GM18498 (cell line): ENCODE measurements around the gene ST3GAL3.

ENCODE experiments used
- ATAC-seq: cut with Tn5 transposase; IDR thresholded peaks from one replicate; pipeline ENCODE4 v1.9.1; 2021; ENCODE audit warnings: mild to moderate bottlenecking, moderate library complexity; ENCODE audit not compliant: unreplicated experiment

ST3GAL3 gene

DNA sequence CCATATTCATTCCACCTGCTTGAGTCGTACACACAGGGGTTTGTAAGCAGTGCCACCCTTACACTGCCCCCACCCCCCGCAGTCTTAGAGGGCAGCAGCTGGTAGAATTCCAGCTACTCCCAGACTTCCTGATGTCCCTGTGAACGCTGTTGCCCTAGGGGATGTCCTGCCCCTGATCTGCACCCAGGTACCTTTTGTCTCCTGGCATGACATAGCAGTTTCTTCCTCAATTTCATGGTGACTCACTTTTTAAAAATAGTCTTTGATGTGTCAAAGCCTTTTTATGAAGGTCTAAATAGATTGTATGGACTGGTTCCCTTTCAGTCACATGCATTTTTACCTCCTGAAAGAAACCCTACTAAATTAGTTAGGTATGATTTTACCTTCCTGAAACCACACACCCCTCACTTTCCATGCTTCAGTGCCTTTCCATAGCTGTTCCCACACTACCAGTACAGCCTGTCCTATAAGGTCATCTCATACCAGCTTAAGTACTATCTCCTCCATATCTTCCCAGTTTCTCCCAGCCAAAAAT is 76.4 kb downstream of the ST3GAL3 start:
- no peak for ATAC-seq

DNA sequence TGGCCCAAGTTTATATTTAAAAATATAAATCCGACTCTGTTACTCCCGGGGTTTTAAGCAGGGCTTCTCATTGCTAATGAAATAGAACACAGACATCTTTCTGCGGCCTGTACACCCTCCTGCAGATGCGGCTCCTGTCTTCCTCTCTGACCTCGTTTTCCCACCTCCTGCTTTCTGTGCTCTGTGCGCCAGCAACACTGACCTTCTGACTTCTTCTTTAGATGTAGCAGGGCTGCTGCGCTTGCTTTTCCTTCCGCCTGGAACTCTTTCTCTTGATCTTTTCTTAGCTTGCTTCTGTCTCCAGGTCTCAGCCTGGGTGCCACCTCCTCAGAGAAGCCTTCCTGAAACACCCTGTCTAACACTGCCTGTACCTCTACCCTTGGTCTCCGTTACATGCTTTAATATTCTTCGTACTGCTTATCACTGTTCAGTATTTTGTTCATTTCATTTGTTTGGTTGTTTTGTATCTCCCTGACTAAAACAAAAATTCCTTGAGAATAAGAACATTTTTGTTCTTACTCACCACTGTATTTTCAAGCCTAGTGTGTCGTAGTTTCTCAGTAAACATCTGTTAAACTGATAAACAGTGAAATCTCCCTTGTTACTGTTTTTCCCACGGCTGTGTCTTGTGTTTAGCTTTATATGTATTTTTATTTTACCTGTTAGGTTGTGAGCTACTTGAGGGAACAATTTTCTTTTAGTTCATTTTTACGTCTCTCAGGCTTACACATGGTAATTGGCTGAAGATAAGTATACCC is 79.0 kb downstream of the ST3GAL3 start:
- no peak for ATAC-seq

DNA sequence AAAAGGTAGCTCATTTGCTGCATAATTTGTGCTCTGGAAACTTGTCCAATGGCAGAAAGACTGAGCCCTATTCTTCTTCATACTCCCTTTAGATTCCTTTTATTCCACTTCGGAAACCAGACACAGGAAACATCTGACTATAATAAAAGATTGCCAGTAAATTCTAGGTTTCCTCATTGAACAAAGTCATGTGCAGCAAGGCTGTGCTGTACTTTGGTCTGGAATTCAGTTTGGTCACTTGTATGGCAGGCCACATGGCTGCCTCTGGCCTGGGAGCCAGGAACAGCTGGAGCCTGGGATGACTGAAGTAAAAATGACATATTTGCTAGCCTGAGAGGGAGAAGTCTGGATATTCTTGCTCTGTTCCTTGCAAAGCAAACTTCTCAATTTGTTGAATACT is 79.6 kb downstream of the ST3GAL3 start:
- ATAC-seq = no peak

DNA sequence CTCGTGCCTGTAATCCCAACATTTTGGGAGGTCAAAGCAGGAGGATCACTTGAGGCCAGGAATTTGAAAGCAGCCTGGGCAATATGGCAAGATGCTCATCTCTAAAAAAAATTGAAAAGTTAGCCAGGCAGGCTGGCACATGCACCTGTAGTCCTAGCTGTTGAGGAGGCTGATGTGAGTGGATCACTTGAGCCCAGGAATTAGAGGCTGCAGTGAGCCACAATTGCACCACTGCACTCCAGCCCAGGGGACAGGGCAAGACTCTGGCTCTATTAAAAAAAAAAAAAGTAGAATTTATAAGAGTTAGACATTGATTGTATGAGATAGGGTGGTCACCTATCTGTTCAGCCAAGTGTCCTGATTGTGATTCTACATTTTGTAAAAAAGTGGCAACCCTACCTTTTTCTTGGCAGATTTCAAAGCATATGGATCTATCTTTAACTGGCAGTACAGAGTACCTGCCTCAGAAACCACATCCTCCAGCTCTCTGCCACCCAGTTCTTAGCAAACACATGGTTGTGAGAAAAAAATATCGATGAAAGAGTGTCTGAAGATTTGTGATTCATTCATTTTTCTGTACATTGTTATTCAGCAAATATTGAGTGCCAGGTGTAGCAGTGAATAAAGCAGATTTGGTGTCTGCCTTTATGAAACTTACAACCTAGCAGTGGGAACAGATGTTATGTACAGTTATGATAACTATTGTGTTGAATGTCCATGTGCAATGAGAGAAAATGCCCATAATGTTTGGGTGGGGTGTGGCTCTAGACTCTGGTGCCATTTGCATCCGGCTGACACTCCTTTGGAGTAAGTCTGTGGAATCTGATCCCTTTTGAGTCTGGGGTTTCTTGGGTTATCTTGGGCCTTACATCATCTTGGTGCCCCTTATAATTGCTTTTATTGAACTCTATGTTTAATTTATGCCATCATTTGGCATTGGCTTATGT is 82.5 kb downstream of the ST3GAL3 start:
- ATAC-seq = no peak

DNA sequence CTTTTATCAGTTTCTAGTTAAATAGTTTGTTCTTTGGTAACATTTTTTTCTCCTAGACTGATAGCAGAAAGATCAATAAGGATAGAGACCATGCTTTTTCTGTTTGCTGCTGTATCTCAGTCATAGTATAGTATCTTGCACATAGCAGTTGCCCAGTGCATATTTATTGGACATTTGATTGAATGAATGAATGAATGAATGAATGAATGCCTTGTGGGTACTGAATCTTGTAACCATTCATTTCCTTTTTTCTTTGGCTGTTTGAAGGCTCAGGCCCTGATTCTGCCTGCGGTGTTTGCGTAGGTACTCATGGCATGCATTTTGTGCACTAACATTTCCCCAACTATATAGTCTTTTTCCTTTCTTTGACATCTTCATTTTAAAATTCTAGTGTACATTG is 83.9 kb downstream of the ST3GAL3 start:
- ATAC-seq = no peak

DNA sequence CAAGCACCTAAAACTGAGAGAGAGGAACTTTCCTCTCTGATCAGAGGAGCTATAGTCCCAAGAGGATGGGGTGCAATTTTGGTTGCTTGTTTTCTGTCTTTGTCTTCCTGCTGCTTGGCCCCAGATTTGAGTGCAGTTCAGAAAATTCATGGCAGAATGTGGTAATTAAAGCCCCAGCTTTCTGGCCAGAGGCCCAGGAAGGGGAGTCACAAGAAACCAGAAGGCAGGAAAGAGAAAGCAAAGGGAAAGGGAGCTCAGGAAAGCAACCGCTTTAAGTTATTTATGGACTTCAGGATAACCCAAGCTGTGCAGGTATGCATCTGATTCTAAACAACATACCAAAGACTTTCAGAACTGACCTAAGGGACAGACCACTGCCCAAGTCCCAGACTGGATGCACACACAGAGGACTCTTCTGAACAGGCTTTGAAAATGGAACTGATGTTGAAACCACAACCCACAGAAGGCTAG is 88.8 kb downstream of the ST3GAL3 start:
- ATAC-seq = no peak

DNA sequence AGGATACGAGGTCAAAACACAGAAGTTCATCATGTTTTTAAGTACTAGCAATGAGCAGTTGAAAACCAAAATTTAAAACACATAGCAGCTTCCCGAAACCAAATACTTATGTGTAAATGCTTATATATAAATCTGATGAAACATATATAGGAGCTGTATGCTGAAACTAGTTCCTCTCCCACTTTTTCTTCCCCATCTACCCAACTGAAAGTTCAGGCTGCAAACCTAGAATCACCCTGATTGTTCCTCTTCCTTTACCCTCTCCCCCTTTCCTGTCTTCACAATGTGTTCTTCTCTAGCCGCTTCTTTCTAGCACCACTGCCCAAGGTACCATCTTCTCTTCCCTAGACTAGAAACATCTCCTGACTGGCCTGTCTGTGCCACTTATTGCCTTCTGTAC is 90.6 kb downstream of the ST3GAL3 start:
- no peak for ATAC-seq

DNA sequence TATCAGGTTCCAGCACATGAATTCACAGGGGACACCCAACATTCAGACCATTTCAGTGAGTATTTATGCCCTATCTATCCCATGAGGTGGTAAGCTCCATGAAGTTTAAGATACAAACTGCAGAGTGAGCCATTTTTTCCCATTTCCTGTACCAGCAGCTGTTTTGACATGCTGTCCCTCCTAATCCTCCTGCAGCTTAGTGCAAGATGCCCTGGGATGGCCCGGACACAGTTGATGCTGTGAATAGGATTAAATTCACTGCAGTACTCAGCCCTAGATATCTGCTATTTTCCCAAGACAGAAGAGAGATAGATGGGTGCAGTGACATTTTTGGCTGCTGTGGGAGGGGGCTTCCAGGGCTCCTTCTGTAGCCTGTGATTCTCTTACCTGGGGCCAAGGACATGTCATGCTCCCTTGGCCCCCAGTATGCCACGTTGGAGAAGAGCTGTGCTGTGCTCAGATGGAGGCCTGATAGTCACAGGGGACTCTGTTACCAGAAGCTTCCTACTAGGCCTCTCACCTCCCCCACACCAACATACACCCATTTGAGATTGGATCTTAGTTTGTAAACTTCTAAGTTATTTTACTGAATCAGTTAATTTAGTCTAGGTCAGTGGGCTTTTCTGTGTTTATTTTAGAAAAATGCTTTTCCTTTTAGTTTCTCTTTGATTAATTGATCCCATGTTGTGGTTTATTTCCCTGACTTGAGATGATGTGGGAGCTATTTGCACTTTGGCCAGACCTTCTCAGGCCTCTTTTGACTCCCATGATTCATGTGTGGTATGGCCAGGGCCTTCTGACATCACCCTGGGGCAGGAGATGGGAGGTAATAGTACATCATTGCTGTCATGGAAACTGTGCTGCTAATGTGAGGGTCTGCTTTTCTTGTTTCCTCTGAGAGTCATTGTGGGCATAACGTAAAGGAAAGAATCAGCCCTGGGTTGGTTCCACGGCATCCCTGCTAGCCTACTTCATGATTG is 92.6 kb downstream of the ST3GAL3 start:
- ATAC-seq = no peak

DNA sequence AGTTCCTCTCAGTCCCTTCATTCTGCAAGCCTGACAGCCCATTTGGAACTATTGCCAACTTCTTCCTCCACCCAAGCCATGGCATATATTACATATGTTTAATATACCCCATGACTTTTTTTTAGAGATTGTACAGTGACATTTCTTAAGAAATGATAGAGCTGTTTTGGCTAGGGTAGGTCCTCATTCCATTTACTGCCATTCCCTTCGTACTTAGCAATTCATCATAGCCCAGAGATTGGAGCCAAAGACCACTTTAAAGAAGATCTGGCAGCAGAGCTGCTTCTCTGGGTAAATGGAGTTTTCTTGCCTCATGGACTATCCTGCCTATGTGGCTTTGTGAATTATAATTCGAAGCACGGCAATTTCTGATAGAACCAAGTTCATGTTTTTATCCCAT is 93.4 kb downstream of the ST3GAL3 start:
- ATAC-seq = no peak

DNA sequence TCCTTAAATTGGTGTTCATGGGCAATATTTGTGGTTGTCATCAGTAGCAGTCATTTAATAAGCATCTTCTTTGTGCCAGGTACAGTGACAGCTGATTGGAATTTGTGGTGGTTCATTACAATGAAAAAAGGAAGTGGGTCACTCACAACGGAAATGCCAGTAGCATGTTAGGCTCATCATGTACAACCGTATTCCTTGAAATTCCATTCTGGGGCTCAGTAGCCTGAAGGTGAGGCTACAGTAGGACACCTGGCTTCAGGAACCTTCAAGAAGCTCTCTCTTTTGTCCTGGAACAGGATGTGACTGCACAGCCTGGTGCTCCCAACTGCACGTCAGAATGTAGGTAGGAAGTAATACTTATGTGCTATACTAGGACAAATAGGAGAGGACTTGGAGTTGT is 93.9 kb downstream of the ST3GAL3 start:
- ATAC-seq = no peak

DNA sequence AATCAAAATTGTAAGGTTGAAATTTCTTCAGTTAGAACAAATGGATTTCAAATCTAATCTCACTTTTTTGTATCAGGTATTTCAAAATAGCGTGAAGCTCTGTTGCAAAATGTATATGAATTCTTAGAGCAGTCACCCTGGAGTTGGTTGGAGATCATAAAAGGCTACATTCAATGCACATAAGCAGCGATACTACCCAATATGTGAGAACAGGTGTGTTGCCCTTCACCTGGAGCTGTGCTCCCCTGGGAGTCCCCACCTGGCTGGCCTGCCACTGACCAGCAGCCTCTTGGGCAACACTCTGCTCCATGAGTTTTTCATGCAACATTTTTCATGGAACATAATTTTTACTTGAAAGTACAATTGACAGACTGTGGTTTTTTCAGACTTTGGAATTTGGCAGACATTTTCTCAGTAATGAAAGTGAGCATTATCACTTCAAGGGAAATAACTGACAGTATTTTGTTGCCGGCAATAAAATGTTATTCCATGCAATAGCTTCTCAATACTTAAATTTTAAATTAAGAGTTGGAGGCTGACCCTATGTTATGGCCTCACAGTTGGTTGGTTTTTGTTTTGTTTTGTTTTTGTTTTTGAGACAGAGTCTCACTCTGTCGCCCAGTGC is 95.1 kb downstream of the ST3GAL3 start:
- no peak for ATAC-seq

DNA sequence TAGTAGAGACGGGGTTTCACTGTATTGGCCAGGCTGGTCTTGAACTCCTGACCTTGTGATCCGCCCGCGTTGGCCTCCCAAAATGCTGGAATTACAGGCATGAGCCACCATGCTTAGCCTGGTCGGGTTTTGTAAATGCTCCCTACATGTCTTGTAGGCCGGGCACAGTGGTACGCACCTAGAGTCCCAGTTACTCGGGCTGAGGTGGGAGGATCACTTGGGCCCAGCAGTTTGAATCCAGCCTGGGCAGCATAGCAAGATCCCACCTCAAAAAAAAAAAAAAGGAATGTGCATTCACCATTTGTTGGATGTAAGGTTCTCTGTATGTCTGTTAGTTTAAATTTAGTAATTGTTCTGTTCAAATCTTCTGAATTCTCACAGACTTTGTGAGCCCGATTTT is 95.8 kb downstream of the ST3GAL3 start:
- ATAC-seq = no peak

DNA sequence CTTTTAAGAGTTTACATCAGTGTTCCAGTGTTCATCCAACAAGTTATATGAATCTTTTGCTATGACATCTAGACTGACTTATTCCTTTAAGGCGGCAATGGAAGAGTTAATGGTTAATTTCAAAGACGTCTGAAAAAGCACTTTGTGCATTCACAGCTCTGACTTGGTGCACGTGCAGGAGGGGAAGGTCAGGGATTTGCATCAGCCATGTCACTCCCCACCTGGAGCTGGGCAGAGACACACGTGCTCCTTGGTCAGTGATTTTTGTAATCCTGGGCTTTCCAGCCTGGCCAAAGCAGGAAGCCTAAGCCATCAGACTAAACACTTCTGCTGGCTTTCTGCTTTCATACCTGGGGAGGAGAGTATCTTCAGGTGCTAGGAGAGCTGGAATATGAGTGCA is 96.3 kb downstream of the ST3GAL3 start:
- ATAC-seq = no peak

DNA sequence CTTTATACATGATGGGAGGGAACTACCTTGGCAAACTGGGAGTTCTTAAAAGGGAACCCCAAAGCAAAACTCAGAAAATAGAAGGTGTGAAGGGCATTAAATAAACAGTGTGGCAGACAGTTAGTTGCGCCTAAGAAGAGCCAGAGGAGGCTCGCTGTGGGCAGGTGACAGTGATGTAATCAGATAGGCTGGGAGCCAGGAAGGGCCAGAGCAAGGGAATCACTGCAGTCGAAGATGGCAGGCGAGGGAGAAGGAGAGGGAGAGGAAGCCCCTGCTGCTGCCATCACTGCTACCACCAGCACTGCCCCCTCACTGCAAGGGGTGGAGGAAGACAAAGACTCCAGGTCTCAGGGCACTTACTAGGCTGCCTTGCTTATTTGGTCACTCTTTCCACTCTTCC is 97.2 kb downstream of the ST3GAL3 start:
- ATAC-seq = no peak

DNA sequence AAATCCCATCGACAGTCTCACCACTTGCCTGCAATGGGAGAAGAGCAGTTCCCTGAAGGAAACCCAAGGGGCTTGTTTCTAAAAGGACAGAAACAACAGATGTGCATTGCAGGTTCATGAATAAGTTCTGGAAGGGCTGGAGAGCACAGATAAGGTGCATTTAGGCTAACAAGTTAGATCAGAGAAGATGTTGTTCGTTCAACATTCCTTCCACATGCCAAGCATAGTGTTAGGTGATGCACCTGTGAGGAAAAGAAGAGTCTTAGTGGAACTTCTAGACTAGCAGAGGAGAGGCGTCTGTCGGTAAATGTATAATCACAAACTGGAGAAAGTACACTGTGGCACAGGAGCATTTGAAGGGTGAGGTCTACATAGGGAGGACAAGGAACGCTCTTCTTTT is 98.0 kb downstream of the ST3GAL3 start:
- no peak for ATAC-seq

DNA sequence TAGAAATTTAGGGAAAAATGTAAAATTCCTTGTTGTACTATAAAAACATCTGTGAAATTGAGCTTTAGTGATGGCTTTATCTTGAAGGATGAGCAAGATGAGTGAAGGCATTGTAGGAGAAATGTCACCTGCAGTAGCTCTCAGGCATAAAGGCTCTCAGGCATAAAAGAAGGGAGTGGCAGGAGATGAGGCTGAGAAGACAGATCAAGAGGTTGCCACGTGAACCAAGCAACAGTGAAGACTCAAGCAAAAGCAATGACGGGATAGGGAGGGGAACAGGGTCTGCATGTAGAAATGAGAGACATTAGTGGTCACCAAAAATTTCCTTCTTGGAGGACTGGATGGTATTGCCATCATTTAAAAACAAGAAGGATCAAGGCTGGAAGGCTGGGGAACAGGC is 98.8 kb downstream of the ST3GAL3 start:
- ATAC-seq = no peak

DNA sequence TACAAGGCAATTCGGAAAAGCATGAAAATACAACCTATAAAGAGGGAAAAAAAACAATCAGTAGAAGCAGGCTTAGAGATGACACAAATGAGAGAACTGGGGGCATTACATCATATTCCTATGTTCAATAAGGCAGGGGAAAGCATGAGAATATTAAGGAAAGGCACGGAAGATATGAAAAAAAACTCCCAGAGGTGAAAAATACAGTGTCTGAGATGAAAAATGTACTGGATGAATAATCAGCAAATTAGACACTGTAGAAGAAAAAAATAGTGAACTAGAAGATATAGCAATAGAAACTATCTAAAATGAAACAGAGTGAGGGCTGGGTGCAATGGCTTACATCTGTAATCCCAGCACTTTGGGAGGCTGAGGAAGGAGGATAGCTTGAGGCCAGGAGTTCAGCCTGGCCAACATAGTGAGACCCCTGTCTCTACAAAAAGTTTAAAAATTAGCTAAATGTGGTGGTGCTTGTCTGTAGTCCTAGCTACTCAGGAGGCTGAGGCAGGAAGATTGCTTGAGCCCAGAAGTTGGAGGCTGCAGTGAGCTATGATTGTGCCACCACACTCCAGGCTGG is 101.8 kb downstream of the ST3GAL3 start:
- ATAC-seq = no peak

DNA sequence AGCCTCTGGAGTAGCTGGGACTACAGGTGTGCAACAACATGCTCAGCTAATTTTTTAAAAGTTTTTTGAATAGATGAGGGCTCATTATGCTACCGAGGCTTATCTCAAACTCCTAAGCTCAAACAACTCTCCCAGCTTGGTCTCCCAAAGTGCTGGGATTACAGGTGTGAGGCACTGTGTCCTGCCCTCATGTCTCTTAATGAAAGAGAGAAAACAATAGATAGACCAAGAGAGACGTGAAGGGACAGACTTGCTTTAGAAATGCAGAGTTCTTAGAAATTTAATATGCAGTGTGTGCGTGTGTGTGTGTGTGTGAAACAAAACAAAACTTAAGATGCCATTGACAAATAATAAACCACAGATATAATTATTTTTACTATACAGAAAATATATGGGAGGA is 105.2 kb downstream of the ST3GAL3 start:
- no peak for ATAC-seq

DNA sequence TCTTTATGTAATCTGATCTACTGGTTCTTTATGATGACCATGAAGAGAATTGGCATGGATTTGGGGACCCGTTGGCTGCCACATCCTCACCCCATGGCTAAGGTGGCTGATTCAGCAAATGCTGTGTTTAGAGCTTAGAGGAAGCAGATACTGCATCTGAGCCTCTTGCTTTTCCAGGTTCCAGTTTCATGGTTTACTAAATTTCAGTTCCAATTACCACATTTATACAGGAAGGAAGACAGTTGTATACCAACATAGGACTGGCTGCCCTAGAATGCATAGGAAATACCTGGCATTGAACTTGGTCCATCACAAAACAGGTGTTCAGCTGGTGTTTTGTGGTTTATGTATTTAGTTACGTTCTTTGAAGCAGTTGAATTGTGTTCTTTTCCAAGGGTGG is 107.1 kb downstream of the ST3GAL3 start:
- no peak for ATAC-seq
